Measurements from ENCODE around the gene ZBTB7A. TPM values are rescaled to one million over a fixed set of nuclear protein-coding genes. Genes with fewer than 3 reads are reported as not detected.

The ZBTB7A gene
- total and polyA plus RNA-seq, 10 of the 15 experiments (the other 5 are each of a cell fraction or from before 2014, with no cell fraction given): 0.26 to 42.4 (median 4.5) TPM

DNA sequence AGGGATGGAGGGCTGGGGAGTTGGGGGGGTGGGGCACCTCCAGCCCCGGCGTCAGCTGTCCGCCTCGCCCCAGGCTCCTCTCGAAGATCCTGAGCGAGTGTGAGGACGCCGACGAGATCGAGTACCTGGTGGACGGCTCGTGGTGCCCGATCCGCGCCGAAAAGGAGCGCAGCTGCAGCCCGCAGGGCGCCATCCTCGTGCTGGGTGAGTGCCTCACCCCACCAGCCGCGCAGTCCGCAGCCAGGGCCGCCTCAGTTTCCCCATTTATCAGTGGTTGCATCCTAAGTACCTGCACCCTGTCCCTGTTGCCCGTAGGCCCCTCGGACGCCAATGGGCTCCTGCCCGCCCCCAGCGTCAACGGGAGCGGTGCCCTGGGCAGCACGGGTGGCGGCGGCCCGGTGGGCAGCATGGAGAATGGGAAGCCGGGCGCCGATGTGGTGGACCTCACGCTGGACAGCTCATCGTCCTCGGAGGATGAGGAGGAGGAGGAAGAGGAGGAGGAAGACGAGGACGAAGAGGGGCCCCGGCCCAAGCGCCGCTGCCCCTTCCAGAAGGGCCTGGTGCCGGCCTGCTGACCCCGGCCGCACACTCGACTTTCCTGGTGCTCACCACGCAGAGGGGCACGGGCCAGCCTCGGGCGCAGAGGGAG is 29.3 kb downstream of the ZBTB7A start:
- no TSS peak for BruUV-seq (replicated peaks)
- ATAC-seq: no peak
- H3K79me2 ChIP-seq (ENCODE audit: control insufficient read depth, insufficient read depth, low read length): no peaks in the 10 kb centered on the region
- SMC1A ChIA-PET (ENCODE audit: uncharacterized antibody, unreplicated experiment): no interaction called here
- WGBS (ENCODE audit: insufficient coverage, insufficient replicate concordance, low lambda C conversion rate, missing lambda C conversion rate): 98% methylated on average over 54 of the region's 54 CpGs
- CTCF ChIA-PET: no interaction called here
- H4K20me1 ChIP-seq (ENCODE audit: control insufficient read depth, insufficient read depth): no peaks in the 10 kb centered on the region
- no peak overlapping the region for H3K27ac ChIP-seq (ENCODE audit: control insufficient read depth, insufficient read depth)
- POLR2A ChIA-PET: no interaction called here
- H3K36me3 ChIP-seq (ENCODE audit: control insufficient read depth in 2 of 2, insufficient read depth in 2 of 2, low read length in 1 of 2): peaks cover 6 to 10% of the 10 kb centered on the region in 2 experiments; a peak in 3 of 4 replicates
- no peak for FAIRE-seq
- no peak overlapping the region for H3K9ac ChIP-seq (ENCODE audit: control insufficient read depth, insufficient read depth, low read length)
- intact Hi-C loops (cut with micrococcal nuclease; ENCODE audit: unreplicated experiment) (no loop called here), in situ Hi-C loops (cut with MboI) (no loop called here)
- no peak overlapping the region for H3K4me2 ChIP-seq (ENCODE audit: control insufficient read depth, insufficient read depth)
- no peaks in the 10 kb centered on the region for H3K27me3 ChIP-seq (replicated peaks in 1 of 2; ENCODE audit: control insufficient read depth in 2 of 2, insufficient read depth in 2 of 2, low read length in 1 of 2)
- no peak overlapping the region for H2AFZ ChIP-seq (ENCODE audit: control insufficient read depth, low read depth, low read length)
- H3K9me3 ChIP-seq (replicated peaks; ENCODE audit: control insufficient read depth, insufficient read depth, low read length): peaks cover 4% of the 10 kb centered on the region; the same call in 2 of the 3 replicates
- no peak for DNase-seq (ENCODE audit: low read depth, low spot score)
- no peak overlapping the region for H3K4me3 ChIP-seq
- RAD21 ChIA-PET (ENCODE audit: unreplicated experiment): no interaction called here
- no peaks in the 10 kb centered on the region for H3K4me1 ChIP-seq (ENCODE audit: control insufficient read depth, insufficient read depth, low read length)
- TF ChIP-seq ZBTB11 (CRISPR knock-in tag; IDR thresholded peaks at IDR 0.05): no peak
- TF ChIP-seq, protein P1, sequence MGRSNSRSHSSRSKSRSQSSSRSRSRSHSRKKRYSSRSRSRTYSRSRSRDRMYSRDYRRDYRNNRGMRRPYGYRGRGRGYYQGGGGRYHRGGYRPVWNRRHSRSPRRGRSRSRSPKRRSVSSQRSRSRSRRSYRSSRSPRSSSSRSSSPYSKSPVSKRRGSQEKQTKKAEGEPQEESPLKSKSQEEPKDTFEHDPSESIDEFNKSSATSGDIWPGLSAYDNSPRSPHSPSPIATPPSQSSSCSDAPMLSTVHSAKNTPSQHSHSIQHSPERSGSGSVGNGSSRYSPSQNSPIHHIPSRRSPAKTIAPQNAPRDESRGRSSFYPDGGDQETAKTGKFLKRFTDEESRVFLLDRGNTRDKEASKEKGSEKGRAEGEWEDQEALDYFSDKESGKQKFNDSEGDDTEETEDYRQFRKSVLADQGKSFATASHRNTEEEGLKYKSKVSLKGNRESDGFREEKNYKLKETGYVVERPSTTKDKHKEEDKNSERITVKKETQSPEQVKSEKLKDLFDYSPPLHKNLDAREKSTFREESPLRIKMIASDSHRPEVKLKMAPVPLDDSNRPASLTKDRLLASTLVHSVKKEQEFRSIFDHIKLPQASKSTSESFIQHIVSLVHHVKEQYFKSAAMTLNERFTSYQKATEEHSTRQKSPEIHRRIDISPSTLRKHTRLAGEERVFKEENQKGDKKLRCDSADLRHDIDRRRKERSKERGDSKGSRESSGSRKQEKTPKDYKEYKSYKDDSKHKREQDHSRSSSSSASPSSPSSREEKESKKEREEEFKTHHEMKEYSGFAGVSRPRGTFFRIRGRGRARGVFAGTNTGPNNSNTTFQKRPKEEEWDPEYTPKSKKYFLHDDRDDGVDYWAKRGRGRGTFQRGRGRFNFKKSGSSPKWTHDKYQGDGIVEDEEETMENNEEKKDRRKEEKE (IDR thresholded peaks at IDR 0.05): no peak
- peak; percentile 21 for TF ChIP-seq POLR2A (IDR thresholded peaks at IDR 0.05; ENCODE audit: low read depth, low read length)
- TF ChIP-seq ZSCAN29 (IDR thresholded peaks at IDR 0.05): no peak
- TF ChIP-seq PBX3 (IDR thresholded peaks at IDR 0.05; ENCODE audit: insufficient replicate concordance, low read depth, low read length): peak; percentile 28
- no peak for TF ChIP-seq SREBF1 (IDR thresholded peaks at IDR 0.05; ENCODE audit: low read length)
- TF ChIP-seq NR2C2 (IDR thresholded peaks at IDR 0.05; ENCODE audit: borderline replicate concordance, control insufficient read depth, insufficient read length, low read depth): no peak
- no peak for TF ChIP-seq CHD1 (IDR thresholded peaks at IDR 0.05; ENCODE audit: low read depth, low read length)
- TF ChIP-seq, protein P2, sequence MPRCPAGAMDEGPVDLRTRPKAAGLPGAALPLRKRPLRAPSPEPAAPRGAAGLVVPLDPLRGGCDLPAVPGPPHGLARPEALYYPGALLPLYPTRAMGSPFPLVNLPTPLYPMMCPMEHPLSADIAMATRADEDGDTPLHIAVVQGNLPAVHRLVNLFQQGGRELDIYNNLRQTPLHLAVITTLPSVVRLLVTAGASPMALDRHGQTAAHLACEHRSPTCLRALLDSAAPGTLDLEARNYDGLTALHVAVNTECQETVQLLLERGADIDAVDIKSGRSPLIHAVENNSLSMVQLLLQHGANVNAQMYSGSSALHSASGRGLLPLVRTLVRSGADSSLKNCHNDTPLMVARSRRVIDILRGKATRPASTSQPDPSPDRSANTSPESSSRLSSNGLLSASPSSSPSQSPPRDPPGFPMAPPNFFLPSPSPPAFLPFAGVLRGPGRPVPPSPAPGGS (IDR thresholded peaks at IDR 0.05; ENCODE audit: borderline replicate concordance, insufficient read depth, low read depth, low read length, poor library complexity, severe bottlenecking): peak; percentile 66
- no peak for TF ChIP-seq ZNF622 (IDR thresholded peaks at IDR 0.05)
- TF ChIP-seq ESRRA (IDR thresholded peaks at IDR 0.05; ENCODE audit: low read length): no peak
- TF ChIP-seq CBFB (IDR thresholded peaks at IDR 0.05; ENCODE audit: low read depth): no peak
- no peak for TF ChIP-seq CHD2 (IDR thresholded peaks at IDR 0.05; ENCODE audit: borderline replicate concordance, low read depth, low read length)
- TF ChIP-seq KLF5 (IDR thresholded peaks at IDR 0.05; ENCODE audit: partially characterized antibody): no peak
- 0 out of 2 replicates have a peak, but pooled peaks have one; percentile 75 for TF ChIP-seq TCF3 (IDR thresholded peaks at IDR 0.05; ENCODE audit: borderline replicate concordance, insufficient read depth, low read depth, low read length)

All from GM12878 (cell line).